Measurements from ENCODE around the gene ZC3H11A. TPM values are rescaled to one million over a fixed set of nuclear protein-coding genes. Genes with fewer than 3 reads are reported as not detected.
"Not testable (repeated sequence)": the region's sequence is repeated elsewhere in the genome, so short reads cannot be mapped to it uniquely, and the experiment has no call there.

The ZC3H11A gene
- total RNA-seq, 2 experiments from 2014 or later: 93.3 to 96.0 TPM

DNA sequence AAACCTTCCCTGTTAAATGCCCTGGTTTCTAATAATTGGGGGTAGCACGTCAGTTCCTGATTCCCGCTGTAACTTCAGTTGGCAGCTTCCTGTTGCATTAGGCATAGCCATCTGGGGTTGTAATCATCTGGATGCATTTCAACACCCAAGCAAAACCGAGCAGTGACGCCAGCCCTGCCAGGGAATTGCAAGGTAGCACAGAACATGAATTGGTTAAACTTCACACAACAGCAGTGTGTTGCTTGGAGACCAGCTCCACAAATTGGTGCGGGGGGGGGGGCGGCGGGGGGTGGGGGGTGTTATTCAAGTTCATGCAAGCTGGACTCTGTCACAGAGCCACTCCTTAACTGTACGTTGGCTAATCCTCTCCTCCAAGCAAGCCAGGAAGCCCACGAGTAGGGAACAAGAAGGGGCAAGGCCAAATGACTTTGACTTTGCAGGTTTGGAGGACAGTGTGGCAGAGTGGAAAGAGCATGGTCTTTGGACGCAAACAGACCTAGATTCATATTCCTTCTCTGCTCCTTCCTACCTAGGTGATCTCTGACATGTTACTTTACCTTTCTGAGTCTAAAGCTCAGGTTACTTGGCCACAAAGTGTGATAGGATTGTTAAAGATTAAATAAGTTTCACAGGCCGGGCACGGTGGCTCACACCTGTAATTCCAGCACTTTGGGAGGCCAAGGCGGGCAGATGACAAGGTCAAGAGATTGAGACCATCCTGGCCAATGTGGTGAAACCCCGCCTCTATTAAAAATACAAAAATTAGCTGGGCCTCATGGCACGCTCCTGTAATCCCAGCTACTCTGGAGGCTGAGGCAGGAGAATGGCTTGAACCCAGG, 25.7 kb upstream of the ZC3H11A start:
- H3K4me1 Mint-ChIP-seq: peaks cover 31% of the 10 kb centered on the region
- H3K9me3 Mint-ChIP-seq: peaks cover 3% of the 10 kb centered on the region
- no peaks in the 10 kb centered on the region for H3K27me3 Mint-ChIP-seq
- H3K27ac Mint-ChIP-seq: peak overlapping the region; percentile 77
- H3K4me3 Mint-ChIP-seq: no peak overlapping the region
- no peak for DNase-seq
- H3K36me3 Mint-ChIP-seq: peaks cover 63% of the 10 kb centered on the region

GRCh38 chr1:203771901-203772301, 23.5 kb upstream of the ZC3H11A start:
- H3K36me3 Mint-ChIP-seq: peaks cover 58% of the 10 kb centered on the region
- H3K9me3 Mint-ChIP-seq: peaks cover 3% of the 10 kb centered on the region
- no peaks in the 10 kb centered on the region for H3K27me3 Mint-ChIP-seq
- DNase-seq: no peak
- H3K4me3 Mint-ChIP-seq: no peak overlapping the region
- peak overlapping the region; percentile 16 for H3K27ac Mint-ChIP-seq
- peaks cover 33% of the 10 kb centered on the region for H3K4me1 Mint-ChIP-seq

- H3K36me3 Mint-ChIP-seq: peaks cover 57% of the 10 kb centered on the region
- H3K4me1 Mint-ChIP-seq: peaks cover 35% of the 10 kb centered on the region
- H3K27me3 Mint-ChIP-seq: no peaks in the 10 kb centered on the region
- H3K4me3 Mint-ChIP-seq: no peak overlapping the region
- peak overlapping the region; percentile 29 for H3K27ac Mint-ChIP-seq
- no peak for DNase-seq
- H3K9me3 Mint-ChIP-seq: peaks cover 3% of the 10 kb centered on the region
Observed at GRCh38 chr1:203772836-203773235, 22.6 kb upstream of the ZC3H11A start.

- H3K27ac Mint-ChIP-seq: peak overlapping the region; percentile 76
- H3K27me3 Mint-ChIP-seq: no peaks in the 10 kb centered on the region
- no peak for DNase-seq
- no peak overlapping the region for H3K4me3 Mint-ChIP-seq
- H3K36me3 Mint-ChIP-seq: peaks cover 33% of the 10 kb centered on the region
- H3K9me3 Mint-ChIP-seq: no peaks in the 10 kb centered on the region
- peaks cover 20% of the 10 kb centered on the region for H3K4me1 Mint-ChIP-seq
Observed at GRCh38 chr1:203776636-203777035, 18.8 kb upstream of the ZC3H11A start.

DNA sequence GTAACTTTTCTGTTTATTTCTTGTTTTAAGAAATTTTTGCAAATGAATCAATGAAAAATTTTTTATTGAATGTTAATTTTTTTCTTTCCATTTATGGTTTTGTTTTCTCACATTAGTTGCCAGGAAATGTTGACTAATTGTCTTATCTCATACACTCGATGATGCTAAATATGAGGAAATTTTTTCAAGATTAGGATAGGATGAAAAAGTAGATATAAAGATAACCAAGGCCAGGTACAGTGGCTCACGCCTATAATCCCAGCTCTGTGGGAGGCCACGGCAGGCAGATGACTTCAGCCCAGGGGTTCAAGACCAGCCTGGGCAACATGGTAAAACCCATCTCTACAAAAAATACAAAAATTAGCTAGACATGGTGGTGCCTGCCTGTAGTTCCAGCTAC, 17.8 kb upstream of the ZC3H11A start:
- peaks cover 25% of the 10 kb centered on the region for H3K36me3 Mint-ChIP-seq
- no peak overlapping the region for H3K4me3 Mint-ChIP-seq
- DNase-seq: no peak
- H3K9me3 Mint-ChIP-seq: no peaks in the 10 kb centered on the region
- H3K27ac Mint-ChIP-seq: no peak overlapping the region
- no peaks in the 10 kb centered on the region for H3K27me3 Mint-ChIP-seq
- H3K4me1 Mint-ChIP-seq: peaks cover 20% of the 10 kb centered on the region

DNA sequence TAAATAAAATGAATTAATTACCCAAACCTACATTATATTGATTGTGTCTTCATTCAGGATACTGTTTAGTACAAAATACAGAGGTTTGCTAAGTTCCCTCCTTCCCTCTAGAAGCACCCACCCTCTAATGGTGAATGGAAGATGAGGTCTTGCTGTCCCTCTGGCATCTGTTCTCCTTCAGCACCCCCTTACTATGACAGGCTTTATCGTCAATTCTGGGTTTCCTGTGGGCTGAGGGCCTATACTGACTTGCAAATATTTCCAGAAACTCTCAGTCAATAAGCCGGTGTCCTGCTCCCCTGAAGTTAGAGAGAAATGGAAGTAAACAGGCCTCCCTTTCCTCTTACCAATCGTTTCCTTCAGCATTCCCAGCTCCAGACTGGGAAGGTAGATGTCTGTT, 17.3 kb upstream of the ZC3H11A start:
- H3K27ac Mint-ChIP-seq: no peak overlapping the region
- H3K36me3 Mint-ChIP-seq: peaks cover 19% of the 10 kb centered on the region
- no peak for DNase-seq
- H3K9me3 Mint-ChIP-seq: no peaks in the 10 kb centered on the region
- H3K27me3 Mint-ChIP-seq: no peaks in the 10 kb centered on the region
- no peak overlapping the region for H3K4me3 Mint-ChIP-seq
- H3K4me1 Mint-ChIP-seq: peaks cover 20% of the 10 kb centered on the region

GRCh38 chr1:203778789-203779188, 16.6 kb upstream of the ZC3H11A start:
- Mint-ChIP-seq H3K4me3 (no peak overlapping the region), H3K4me1 (peaks cover 20% of the 10 kb centered on the region), H3K27me3 (no peaks in the 10 kb centered on the region), H3K27ac (no peak overlapping the region), H3K36me3 (peaks cover 19% of the 10 kb centered on the region), H3K9me3 (no peaks in the 10 kb centered on the region)
- DNase-seq: no peak

DNA sequence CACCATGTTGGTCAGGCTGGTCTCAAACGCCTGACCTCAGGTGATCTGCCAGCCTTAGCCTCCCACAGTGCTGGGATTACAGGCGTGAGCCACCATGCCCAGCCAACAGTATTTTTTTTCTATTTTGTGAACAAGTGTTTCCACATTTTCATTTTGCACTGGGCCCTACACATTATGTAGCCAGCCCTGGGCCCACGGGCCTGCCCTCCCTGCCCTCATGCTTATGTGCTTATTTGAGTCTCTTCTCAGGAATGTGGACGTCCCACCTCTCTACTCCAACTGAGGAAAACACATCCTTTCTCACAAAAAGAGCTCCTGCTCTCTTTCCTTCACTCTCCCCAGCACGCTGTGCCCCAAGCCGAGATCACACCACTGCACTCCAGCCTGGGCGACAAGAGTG, 13.5 kb upstream of the ZC3H11A start:
- Mint-ChIP-seq H3K4me3 (no peak overlapping the region), H3K27ac (no peak overlapping the region), H3K27me3 (no peaks in the 10 kb centered on the region), H3K9me3 (no peaks in the 10 kb centered on the region), H3K4me1 (peaks cover 11% of the 10 kb centered on the region), H3K36me3 (peaks cover 4% of the 10 kb centered on the region)
- DNase-seq: no peak

DNA sequence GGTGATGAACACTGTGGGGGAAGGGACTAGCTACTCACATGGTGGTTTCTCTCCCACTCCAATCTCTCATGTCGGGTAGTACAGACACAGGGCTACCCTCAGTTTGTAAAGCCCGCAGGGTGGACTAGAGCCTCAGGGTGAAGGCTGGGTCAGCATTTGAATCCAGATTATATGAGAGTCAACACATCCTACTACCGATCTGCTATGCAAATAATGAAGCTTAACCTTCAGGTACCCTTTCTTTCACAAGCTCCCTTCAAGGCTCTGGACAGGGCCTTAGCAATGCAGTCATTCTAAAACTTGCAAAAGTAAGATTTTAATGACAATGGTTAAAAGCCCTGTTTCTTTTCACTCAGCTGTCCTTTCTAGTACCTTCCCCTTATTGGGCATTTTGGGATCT, 5.5 kb upstream of the ZC3H11A start:
- Mint-ChIP-seq H3K36me3 (no peaks in the 10 kb centered on the region), H3K4me1 (peaks cover 4% of the 10 kb centered on the region), H3K27ac (no peak overlapping the region), H3K4me3 (no peak overlapping the region), H3K27me3 (no peaks in the 10 kb centered on the region), H3K9me3 (no peaks in the 10 kb centered on the region)
- DNase-seq: no peak

GRCh38 chr1:203791498-203791897, 3.9 kb upstream of the ZC3H11A start:
- DNase-seq: no peak
- H3K4me3 Mint-ChIP-seq: no peak overlapping the region
- H3K27me3 Mint-ChIP-seq: no peaks in the 10 kb centered on the region
- H3K4me1 Mint-ChIP-seq: peaks cover 7% of the 10 kb centered on the region
- no peak overlapping the region for H3K27ac Mint-ChIP-seq
- no peaks in the 10 kb centered on the region for H3K9me3 Mint-ChIP-seq
- H3K36me3 Mint-ChIP-seq: peaks cover 4% of the 10 kb centered on the region

DNA sequence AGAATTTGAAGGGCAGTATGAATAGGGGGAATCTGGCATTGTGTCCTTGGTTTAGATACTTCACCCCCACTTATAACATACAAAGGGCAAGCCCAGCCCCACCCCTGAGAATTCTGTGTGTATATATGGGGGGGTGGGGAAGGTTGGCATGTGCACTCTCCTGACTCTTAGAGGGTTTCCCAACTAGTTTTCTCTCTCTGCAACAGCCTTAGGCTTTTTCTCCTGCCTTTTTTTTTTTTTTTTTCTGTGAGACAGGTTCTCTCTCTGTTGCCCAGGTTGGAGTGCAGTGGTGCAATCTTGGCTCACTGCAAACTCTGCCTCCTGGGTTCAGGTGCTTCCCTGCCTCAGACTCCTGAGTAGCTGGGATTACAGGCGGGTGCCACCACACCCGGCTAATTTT, 2.9 kb upstream of the ZC3H11A start:
- H3K27ac Mint-ChIP-seq: no peak overlapping the region
- peaks cover 15% of the 10 kb centered on the region for H3K4me1 Mint-ChIP-seq
- H3K9me3 Mint-ChIP-seq: peaks cover 2% of the 10 kb centered on the region

DNA sequence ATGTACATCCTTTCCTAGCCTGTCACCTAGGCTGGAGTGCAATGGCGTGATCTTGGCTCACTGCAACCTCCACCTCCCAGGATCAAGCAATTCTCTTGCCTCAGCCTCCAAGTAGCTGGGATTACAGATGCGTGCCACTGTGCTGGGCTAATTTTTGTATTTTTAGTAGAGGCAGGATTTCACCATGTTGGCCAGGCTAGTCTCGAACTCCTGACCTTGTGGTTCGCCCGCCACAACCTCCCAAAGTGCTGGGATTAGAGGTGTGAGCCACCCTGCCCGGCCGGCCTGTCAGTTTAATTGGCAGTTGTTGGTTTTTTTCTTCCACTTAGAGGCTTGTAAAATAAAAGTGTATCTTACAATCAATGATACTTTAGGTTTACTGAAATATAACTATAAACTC, 1.9 kb upstream of the ZC3H11A start:
- Mint-ChIP-seq H3K36me3 (peaks cover 22% of the 10 kb centered on the region), H3K4me1 (peaks cover 26% of the 10 kb centered on the region)
- not testable (repeated sequence) for DNase-seq, H3K9me3 Mint-ChIP-seq, H3K4me3 Mint-ChIP-seq, H3K27me3 Mint-ChIP-seq, H3K27ac Mint-ChIP-seq

More for the DNA sequence above, 2.9 kb upstream of the ZC3H11A start:
- H3K4me3 Mint-ChIP-seq: no peak overlapping the region
- peaks cover 12% of the 10 kb centered on the region for H3K36me3 Mint-ChIP-seq
- no peak for DNase-seq
- no peaks in the 10 kb centered on the region for H3K27me3 Mint-ChIP-seq

DNA sequence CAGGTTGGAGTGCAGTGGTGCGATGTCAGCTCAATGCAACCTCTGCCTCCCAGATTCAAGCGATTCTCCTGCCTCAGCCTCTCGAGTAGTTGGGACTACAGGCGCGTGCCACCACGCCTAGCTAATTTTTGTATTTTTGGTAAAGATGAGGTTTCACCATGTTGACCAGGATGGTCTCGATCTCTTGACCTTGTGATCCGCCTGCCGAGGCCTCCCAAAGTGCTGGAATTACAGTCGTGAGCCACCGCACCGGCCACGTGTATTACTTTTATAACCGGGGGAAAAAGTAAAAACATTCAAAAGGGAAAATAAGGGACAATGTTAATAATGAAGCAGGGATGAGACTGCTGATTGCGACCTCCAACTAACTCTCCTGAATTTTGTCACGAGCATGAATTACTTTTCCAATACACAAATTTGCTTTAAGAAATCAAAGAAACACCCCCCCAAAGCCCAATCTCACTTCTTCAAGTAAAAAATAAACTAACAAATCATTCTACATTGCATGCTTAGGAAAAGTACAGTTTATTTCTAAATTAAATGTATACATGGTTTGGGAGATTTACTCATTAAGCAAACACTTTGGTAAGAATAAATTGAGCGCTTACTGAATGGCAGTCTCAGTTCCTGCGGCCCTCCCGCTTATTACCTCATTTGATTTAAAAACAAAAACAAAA, 521 bp upstream of the ZC3H11A start:
- H3K4me1 Mint-ChIP-seq: peaks cover 38% of the 10 kb centered on the region
- no peaks in the 10 kb centered on the region for H3K27me3 Mint-ChIP-seq
- H3K4me3 Mint-ChIP-seq: peak overlapping the region; percentile 95
- peaks cover 7% of the 10 kb centered on the region for H3K9me3 Mint-ChIP-seq
- peaks cover 36% of the 10 kb centered on the region for H3K36me3 Mint-ChIP-seq
- peak overlapping the region; percentile 96 for H3K27ac Mint-ChIP-seq
- DNase-seq: no peak

DNA sequence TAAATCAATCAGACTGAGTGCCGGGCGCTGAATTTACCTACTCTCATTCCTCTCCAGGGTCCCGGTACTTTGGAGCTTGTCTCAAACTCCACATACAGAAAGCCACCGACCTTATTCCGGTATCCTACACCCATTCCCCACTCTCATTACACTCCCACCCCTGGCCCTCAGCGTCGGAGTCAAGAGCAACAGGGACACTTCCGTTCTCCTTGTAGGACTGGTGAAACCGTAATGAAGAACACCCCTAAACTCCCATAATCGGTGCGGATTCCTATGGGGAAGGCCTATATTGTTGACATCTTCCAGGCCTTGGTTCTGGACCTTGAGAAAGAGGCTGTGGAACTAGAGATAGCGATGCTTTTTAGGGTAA, 798 bp downstream of the ZC3H11A start:
- Mint-ChIP-seq H3K4me1 (peaks cover 46% of the 10 kb centered on the region), H3K4me3 (peak overlapping the region; percentile 95), H3K27me3 (no peaks in the 10 kb centered on the region), H3K27ac (peak overlapping the region; percentile 96), H3K9me3 (peaks cover 7% of the 10 kb centered on the region), H3K36me3 (peaks cover 40% of the 10 kb centered on the region)
- peak; percentile 28 for DNase-seq

- Mint-ChIP-seq H3K27ac (peak overlapping the region; percentile 17), H3K4me1 (peaks cover 50% of the 10 kb centered on the region), H3K4me3 (peak overlapping the region; percentile 95), H3K27me3 (no peaks in the 10 kb centered on the region), H3K36me3 (peaks cover 42% of the 10 kb centered on the region), H3K9me3 (peaks cover 7% of the 10 kb centered on the region)
- no peak for DNase-seq
Observed at GRCh38 chr1:203797216-203797615, 1.8 kb downstream of the ZC3H11A start.

All from activated naive CD8-positive, alpha-beta T cell treated with anti-CD3 and anti-CD28 coated beads for 36 hours (primary cell).